ENCODE results near the gene TMEM50A.
"Not testable (repeated sequence)": the region's sequence is repeated elsewhere in the genome, so short reads cannot be mapped to it uniquely, and the experiment has no call there.

TMEM50A gene

DNA sequence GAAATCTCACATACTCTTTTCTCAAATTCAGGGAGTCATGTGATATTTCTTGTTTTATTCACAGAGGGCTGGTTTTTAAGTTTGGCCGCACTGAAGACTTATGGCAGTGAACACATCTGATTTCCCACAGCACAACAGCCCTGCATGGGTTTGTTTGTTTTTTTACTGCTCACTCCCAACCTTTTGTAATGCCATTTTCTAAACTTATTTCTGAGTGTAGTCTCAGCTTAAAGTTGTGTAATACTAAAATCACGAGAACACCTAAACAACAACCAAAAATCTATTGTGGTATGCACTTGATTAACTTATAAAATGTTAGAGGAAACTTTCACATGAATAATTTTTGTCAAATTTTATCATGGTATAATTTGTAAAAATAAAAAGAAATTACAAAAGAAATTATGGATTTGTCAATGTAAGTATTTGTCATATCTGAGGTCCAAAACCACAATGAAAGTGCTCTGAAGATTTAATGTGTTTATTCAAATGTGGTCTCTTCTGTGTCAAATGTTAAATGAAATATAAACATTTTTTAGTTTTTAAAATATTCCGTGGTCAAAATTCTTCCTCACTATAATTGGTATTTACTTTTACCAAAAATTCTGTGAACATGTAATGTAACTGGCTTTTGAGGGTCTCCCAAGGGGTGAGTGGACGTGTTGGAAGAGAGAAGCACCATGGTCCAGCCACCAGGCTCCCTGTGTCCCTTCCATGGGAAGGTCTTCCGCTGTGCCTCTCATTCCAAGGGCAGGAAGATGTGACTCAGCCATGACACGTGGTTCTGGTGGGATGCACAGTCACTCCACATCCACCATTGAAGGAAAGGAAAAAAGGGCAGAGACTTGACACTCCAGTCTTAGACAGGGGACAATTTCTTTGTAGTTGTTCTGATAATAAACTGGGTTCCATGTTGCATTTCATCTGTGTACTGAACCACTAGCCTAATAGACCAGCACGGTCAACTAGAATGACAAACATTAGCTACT is 22.8 kb downstream of the TMEM50A start:
- Histone ChIP-seq H3K4me2 (ENCODE audit: low read depth, low read length, poor library complexity, severe bottlenecking) (no peak overlapping the region), H3K36me3 (ENCODE audit: low read length) (peaks cover 8% of the 10 kb centered on the region; the same call in 1 of the 2 replicates), H3F3A (ENCODE audit: insufficient read depth) (no peaks in the 10 kb centered on the region)

DNA sequence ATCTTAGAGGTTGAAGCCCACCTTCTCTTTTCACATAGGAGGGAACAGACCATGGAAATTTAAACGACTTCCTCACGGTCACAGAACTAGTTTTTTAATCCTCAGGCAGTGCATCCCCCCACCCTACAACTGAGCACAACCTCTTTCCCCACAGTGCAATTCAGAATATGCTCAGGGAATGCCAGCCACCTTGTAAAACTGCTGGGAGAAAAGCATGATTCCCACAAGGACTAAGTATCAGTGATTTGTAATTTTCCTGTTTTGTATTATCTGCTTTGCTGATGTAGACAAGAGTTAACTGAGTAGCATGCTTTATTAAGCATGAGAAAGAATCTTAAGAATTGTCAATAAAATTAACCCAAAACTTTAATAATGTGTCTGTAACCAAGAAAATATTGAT is 23.8 kb downstream of the TMEM50A start:
- no peaks in the 10 kb centered on the region for H3F3A ChIP-seq (ENCODE audit: insufficient read depth)
- H3K9me3 ChIP-seq (ENCODE audit: insufficient read depth, low read length): no peaks in the 10 kb centered on the region
- H3K4me2 ChIP-seq (ENCODE audit: low read depth, low read length, poor library complexity, severe bottlenecking): no peak overlapping the region
- no peaks in the 10 kb centered on the region for H4K20me1 ChIP-seq (ENCODE audit: low read depth, low read length)
- no peaks in the 10 kb centered on the region for H3K79me2 ChIP-seq (ENCODE audit: insufficient read depth, low read length)
- H3K9me2 ChIP-seq (replicated peaks; ENCODE audit: insufficient read depth, low read length): no peaks in the 10 kb centered on the region
- H3K4me3 ChIP-seq (ENCODE audit: insufficient read depth, low read length, poor library complexity, severe bottlenecking): no peak overlapping the region
- H3K27me3 ChIP-seq (ENCODE audit: low read length): no peaks in the 10 kb centered on the region
- H3K27ac ChIP-seq (ENCODE audit: low read depth, low read length): no peak overlapping the region
- peaks cover 4% of the 10 kb centered on the region; the same call in 1 of the 2 replicates for H3K36me3 ChIP-seq (ENCODE audit: low read length)
- TF ChIP-seq, protein P1, sequence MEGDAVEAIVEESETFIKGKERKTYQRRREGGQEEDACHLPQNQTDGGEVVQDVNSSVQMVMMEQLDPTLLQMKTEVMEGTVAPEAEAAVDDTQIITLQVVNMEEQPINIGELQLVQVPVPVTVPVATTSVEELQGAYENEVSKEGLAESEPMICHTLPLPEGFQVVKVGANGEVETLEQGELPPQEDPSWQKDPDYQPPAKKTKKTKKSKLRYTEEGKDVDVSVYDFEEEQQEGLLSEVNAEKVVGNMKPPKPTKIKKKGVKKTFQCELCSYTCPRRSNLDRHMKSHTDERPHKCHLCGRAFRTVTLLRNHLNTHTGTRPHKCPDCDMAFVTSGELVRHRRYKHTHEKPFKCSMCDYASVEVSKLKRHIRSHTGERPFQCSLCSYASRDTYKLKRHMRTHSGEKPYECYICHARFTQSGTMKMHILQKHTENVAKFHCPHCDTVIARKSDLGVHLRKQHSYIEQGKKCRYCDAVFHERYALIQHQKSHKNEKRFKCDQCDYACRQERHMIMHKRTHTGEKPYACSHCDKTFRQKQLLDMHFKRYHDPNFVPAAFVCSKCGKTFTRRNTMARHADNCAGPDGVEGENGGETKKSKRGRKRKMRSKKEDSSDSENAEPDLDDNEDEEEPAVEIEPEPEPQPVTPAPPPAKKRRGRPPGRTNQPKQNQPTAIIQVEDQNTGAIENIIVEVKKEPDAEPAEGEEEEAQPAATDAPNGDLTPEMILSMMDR (IDR thresholded peaks at IDR 0.05; ENCODE audit: insufficient read depth, low read length, poor library complexity, severe bottlenecking): no peak
- TF ChIP-seq EZH2phosphoT487 (conservative IDR thresholded peaks at IDR 0.05; ENCODE audit: low read length): no peak
- H3K9ac ChIP-seq (ENCODE audit: low read length): no peak overlapping the region
- H2AFZ ChIP-seq (ENCODE audit: low read depth, low read length, severe bottlenecking): no peak overlapping the region

More for the DNA sequence above, 22.8 kb downstream of the TMEM50A start:
- no peaks in the 10 kb centered on the region for H3K9me3 ChIP-seq (ENCODE audit: insufficient read depth, low read length)
- H3K27ac ChIP-seq (ENCODE audit: low read depth, low read length): no peak overlapping the region
- no peak overlapping the region for H3K9ac ChIP-seq (ENCODE audit: low read length)
- no peak overlapping the region for H2AFZ ChIP-seq (ENCODE audit: low read depth, low read length, severe bottlenecking)
- no peaks in the 10 kb centered on the region for H3K79me2 ChIP-seq (ENCODE audit: insufficient read depth, low read length)
- no peaks in the 10 kb centered on the region for H3K9me2 ChIP-seq (replicated peaks; ENCODE audit: insufficient read depth, low read length)
- no peak for TF ChIP-seq EZH2phosphoT487 (conservative IDR thresholded peaks at IDR 0.05; ENCODE audit: low read length)
- TF ChIP-seq, protein P1 (IDR thresholded peaks at IDR 0.05; ENCODE audit: insufficient read depth, low read length, poor library complexity, severe bottlenecking): no peak
- no peaks in the 10 kb centered on the region for H4K20me1 ChIP-seq (ENCODE audit: low read depth, low read length)
- no peak overlapping the region for H3K4me3 ChIP-seq (ENCODE audit: insufficient read depth, low read length, poor library complexity, severe bottlenecking)
- H3K27me3 ChIP-seq (ENCODE audit: low read length): no peaks in the 10 kb centered on the region

DNA sequence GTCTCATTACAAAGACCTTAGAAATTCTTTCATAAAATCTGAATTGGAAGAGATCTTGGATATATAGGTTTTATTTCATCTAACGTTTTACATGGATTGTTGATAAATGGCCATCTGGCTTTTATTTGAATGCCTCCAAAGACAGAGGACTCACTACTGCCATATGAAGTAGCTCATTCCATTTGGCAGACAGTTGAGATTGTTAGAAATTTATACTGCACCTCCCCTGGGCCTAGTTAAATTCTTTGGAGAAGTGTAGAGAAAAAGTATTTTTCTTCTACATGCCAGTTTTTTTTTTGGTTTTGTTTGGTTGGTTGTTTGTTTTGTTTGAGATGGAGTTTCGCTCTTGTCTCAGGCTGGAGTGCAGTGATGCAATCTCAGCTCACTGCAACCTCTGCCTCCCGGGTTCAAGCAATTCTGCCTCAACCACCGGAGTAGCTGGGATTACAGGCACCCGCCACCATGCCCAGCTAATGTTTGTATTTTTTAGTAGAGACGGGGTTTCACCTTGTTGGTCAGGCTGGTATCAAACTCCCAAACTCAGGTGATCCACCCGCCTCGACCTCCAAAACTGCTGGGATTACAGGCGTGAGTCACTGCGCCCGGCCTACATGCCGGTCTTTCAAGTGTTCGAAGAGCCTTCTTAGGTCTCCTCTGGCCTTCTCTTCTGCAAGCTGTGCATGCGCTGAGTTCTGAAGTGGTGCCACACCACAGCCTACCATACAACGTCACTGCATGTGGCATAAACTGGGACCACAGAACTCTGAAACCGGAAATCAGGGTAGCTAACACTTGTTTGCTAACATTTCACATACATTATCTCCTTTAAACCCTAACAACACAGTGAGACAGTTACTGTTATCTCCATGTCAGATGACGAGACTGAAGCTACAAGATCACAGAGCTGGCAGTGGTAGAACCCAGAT is 24.8 kb downstream of the TMEM50A start:
- not testable (repeated sequence) for H3K4me2 ChIP-seq (ENCODE audit: low read depth, low read length, poor library complexity, severe bottlenecking); H3K27me3 ChIP-seq (ENCODE audit: low read length); H3K79me2 ChIP-seq (ENCODE audit: insufficient read depth, low read length); H3K9ac ChIP-seq (ENCODE audit: low read length); H2AFZ ChIP-seq (ENCODE audit: low read depth, low read length, severe bottlenecking); H3F3A ChIP-seq (ENCODE audit: insufficient read depth); H3K36me3 ChIP-seq (ENCODE audit: low read length); H3K9me2 ChIP-seq (replicated peaks; ENCODE audit: insufficient read depth, low read length); H4K20me1 ChIP-seq (ENCODE audit: low read depth, low read length); H3K4me3 ChIP-seq (ENCODE audit: insufficient read depth, low read length, poor library complexity, severe bottlenecking); H3K27ac ChIP-seq (ENCODE audit: low read depth, low read length); H3K9me3 ChIP-seq (ENCODE audit: insufficient read depth, low read length)

Measured in SU-DHL-6 (cell line).